ENCODE data around the gene MMEL1.
"Not testable (repeated sequence)": the region's sequence is repeated elsewhere in the genome, so short reads cannot be mapped to it uniquely, and the experiment has no call there.

MMEL1 gene

GRCh38 chr1:2568187-2568816, 64.5 kb downstream of the MMEL1 start:
- not testable (repeated sequence) for DNase-seq

- DNase-seq, result no peak
Measured at GRCh38 chr1:2567083-2567679, 65.6 kb downstream of the MMEL1 start.

- no peak for DNase-seq
Measured at GRCh38 chr1:2566101-2567045, 66.4 kb downstream of the MMEL1 start.

- no peak for DNase-seq
Measured at GRCh38 chr1:2564815-2565374, 67.9 kb downstream of the MMEL1 start.

- DNase-seq, result no peak
Measured at GRCh38 chr1:2564006-2564814, 68.6 kb downstream of the MMEL1 start.

GRCh38 chr1:2563205-2563604, 69.6 kb downstream of the MMEL1 start:
- DNase-seq, result no peak

- DNase-seq, result no peak
Measured at GRCh38 chr1:2561898-2562895, 70.6 kb downstream of the MMEL1 start.

- DNase-seq, result no peak
Measured at GRCh38 chr1:2561446-2561845, 71.4 kb downstream of the MMEL1 start.

GRCh38 chr1:2560299-2561073, 72.3 kb downstream of the MMEL1 start:
- no peak for DNase-seq

- no peak for DNase-seq
Measured at GRCh38 chr1:2559509-2560298, 73.1 kb downstream of the MMEL1 start.

GRCh38 chr1:2558861-2559260, 74.0 kb downstream of the MMEL1 start:
- no peak for DNase-seq

GRCh38 chr1:2558420-2558819, 74.4 kb downstream of the MMEL1 start:
- DNase-seq, result no peak

- DNase-seq, result no peak
Measured at GRCh38 chr1:2557482-2558400, 75.1 kb downstream of the MMEL1 start.

- no peak for DNase-seq
Measured at GRCh38 chr1:2556678-2557481, 75.9 kb downstream of the MMEL1 start.

- no peak for DNase-seq
Measured at GRCh38 chr1:2556277-2556677, 76.5 kb downstream of the MMEL1 start, which contains the start of gene TNFRSF14. TSS of gene TNFRSF14 (plus strand) at chr1:2556371. CDS start at chr1:2556665, 294 bp downstream.

GRCh38 chr1:2555634-2556276, 77.1 kb downstream of the MMEL1 start:
- no peak for DNase-seq

All from NCI-H1048 (cell line).